HL-60 (cell line): Measurements from ENCODE around the gene RAD50.

ENCODE experiments used
- DNase-seq, 2 experiments: peaks; one replicate each; pipeline ENCODE4 v3.0.0-alpha.2; 2010 to 2020; ENCODE audit warnings: low read depth in 1 of 2, low spot score in 1 of 2
- H3K27ac ChIP-seq: fragments of 250-450 bp; sonication (Bioruptor Pico); replicated peaks from 2 replicates; pipeline ENCODE4 v1.5.1; 2020; ENCODE audit warnings: mild to moderate bottlenecking, moderate library complexity
- H3K27me3 ChIP-seq: fragments of 250-450 bp; sonication (Bioruptor Pico); 2 replicates; pipeline ENCODE4 v1.5.1; 2021; ENCODE audit warnings: mild to moderate bottlenecking, moderate library complexity; ENCODE audit not compliant: insufficient read depth, poor library complexity, severe bottlenecking
- H3K4me3 ChIP-seq: replicated peaks from 2 replicates; pipeline ENCODE4 v1.5.1; 2011; ENCODE audit warnings: mild to moderate bottlenecking, control low read depth, low read length; ENCODE audit not compliant: insufficient read depth
- CTCF ChIP-seq: IDR thresholded peaks from one replicate; pipeline ENCODE4 v1.5.1; 2011; ENCODE audit warnings: low read length, control low read depth, inconsistent platforms; ENCODE audit not compliant: insufficient read depth
- GABPA ChIP-seq: IDR thresholded peaks from 2 replicates; pipeline ENCODE4 v1.6.1; 2012; ENCODE audit warnings: low read depth
- POLR2AphosphoS5 ChIP-seq: IDR thresholded peaks from 2 replicates; pipeline ENCODE4 v1.6.1; 2012; ENCODE audit warnings: low read depth
- REST ChIP-seq: IDR thresholded peaks from 2 replicates; pipeline ENCODE4 v1.6.1; 2012; ENCODE audit warnings: low read depth; ENCODE audit not compliant: insufficient replicate concordance
- SPI1 ChIP-seq: IDR thresholded peaks from 2 replicates; pipeline ENCODE4 v1.6.1; 2012; ENCODE audit warnings: low read depth, mild to moderate bottlenecking, borderline replicate concordance

Gene RAD50

DNA sequence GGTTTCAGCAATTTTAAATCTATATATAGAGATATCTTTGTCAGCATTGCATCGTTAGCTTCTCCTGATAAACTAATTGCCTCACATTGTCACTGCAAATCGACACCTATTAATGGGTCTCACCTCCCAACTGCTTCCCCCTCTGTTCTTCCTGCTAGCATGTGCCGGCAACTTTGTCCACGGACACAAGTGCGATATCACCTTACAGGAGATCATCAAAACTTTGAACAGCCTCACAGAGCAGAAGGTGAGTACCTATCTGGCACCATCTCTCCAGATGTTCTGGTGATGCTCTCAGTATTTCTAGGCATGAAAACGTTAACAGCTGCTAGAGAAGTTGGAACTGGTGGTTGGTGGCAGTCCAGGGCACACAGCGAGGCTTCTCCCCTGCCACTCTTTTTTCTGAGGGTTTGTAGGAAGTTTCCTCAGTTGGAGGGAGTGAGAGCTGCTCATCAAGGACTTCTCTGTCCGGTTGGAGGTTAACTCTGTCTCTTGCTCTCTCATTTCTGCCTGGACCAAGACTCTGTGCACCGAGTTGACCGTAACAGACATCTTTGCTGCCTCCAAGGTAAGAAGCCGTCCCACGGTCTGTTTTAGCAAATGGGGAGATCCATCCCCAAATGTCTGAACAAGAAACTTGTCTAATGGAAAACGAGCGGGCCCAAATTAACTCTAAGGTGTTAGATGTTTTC, 117.3 kb downstream of the RAD50 start, which contains the start of gene IL4:
IL4 (plus strand) TSS at position 51 of the 692 bp plus-strand sequence; CDS start at position 113, 62 bp downstream.
- Histone ChIP-seq H3K4me3 (no peak within 1 kb of the TSS), H3K27me3 (no peaks in the 10 kb centered on the region), H3K27ac (no peak within 1 kb of the TSS)
- no peak for DNase-seq
- TF ChIP-seq SPI1 (no peak), CTCF (no peak), GABPA (no peak), POLR2AphosphoS5 (no peak), REST (no peak)

- no peak overlapping the region for H3K27ac ChIP-seq
- DNase-seq: no peak
- no peaks in the 10 kb centered on the region for H3K27me3 ChIP-seq
- TF ChIP-seq CTCF: no peak
- TF ChIP-seq REST: no peak
- no peak for TF ChIP-seq POLR2AphosphoS5
- TF ChIP-seq SPI1: no peak
- no peak for TF ChIP-seq GABPA
- H3K4me3 ChIP-seq: no peak overlapping the region
Measured at GRCh38 chr5:132674671-132675506, 118.1 kb downstream of the RAD50 start.

- H3K27ac ChIP-seq: no peak overlapping the region
- no peaks in the 10 kb centered on the region for H3K27me3 ChIP-seq
- H3K4me3 ChIP-seq: no peak overlapping the region
- DNase-seq: no peak
- TF ChIP-seq CTCF (no peak), REST (no peak), GABPA (no peak), SPI1 (no peak), POLR2AphosphoS5 (no peak)
Measured at GRCh38 chr5:132675936-132676689, 119.3 kb downstream of the RAD50 start.
